Thyroid gland (tissue), 4 donors: ENCODE data around the gene TIAL1.

Experiments
- POLR2A ChIP-seq, 2 donors: fragments of 450-650 bp; IDR thresholded peaks; one replicate each; pipeline ENCODE4 v1.6.1; 2017; ENCODE audit warnings: antibody characterized with exemption in 2 of 2, mild to moderate bottlenecking in 2 of 2, moderate library complexity in 1 of 2
- TF ChIP-seq, protein P1 (sequence below), 6 experiments: fragments of 200-600 bp in 3 of 6; fragments of 450-650 bp in 3 of 6; sonication (generic) in 3 of 6; IDR thresholded peaks; one replicate each; pipeline ENCODE4 v1.5.1; 2016 to 2019; ENCODE audit warnings: antibody characterized with exemption in 6 of 6, mild to moderate bottlenecking in 2 of 6, inconsistent platforms in 1 of 6, moderate library complexity in 1 of 6

- TF ChIP-seq, protein P1, sequence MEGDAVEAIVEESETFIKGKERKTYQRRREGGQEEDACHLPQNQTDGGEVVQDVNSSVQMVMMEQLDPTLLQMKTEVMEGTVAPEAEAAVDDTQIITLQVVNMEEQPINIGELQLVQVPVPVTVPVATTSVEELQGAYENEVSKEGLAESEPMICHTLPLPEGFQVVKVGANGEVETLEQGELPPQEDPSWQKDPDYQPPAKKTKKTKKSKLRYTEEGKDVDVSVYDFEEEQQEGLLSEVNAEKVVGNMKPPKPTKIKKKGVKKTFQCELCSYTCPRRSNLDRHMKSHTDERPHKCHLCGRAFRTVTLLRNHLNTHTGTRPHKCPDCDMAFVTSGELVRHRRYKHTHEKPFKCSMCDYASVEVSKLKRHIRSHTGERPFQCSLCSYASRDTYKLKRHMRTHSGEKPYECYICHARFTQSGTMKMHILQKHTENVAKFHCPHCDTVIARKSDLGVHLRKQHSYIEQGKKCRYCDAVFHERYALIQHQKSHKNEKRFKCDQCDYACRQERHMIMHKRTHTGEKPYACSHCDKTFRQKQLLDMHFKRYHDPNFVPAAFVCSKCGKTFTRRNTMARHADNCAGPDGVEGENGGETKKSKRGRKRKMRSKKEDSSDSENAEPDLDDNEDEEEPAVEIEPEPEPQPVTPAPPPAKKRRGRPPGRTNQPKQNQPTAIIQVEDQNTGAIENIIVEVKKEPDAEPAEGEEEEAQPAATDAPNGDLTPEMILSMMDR (IDR thresholded peaks at IDR 0.05): no peak
- no peak for TF ChIP-seq POLR2A (IDR thresholded peaks at IDR 0.05)
Observed at GRCh38 chr10:119538632-119539358, 58.0 kb downstream of the TIAL1 start.
